ENCODE data around the gene RFX8.

RFX8 gene

DNA sequence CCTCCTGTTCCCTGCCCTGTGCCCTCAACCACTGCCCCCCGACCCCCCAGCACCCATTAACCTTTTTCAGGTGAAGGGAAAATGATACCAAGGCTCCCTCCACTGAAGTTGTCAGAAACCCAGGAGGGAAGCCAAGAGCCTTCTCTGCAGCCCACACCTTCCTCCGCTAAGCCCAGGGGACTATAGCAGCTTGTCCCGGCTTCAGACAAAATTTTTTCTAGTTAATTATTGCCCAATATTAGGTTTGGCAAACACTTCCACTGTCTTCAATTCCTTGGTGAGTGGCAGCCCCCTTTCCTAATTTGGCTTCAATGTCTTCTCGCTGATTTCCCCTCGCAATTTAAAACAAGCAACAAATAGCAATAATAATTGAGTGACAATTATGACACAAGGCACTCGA lies 23.9 kb downstream of the RFX8 start:
- Histone ChIP-seq H3K4me3 (ENCODE audit: low read length) (no peak overlapping the region), H3K4me1 (ENCODE audit: control insufficient read depth, low read length) (no peaks in the 10 kb centered on the region), H3K36me3 (ENCODE audit: control insufficient read depth, low read length) (no peaks in the 10 kb centered on the region), H3K4me2 (ENCODE audit: low read length) (no peak overlapping the region), H3K27me3 (ENCODE audit: control insufficient read depth, low read length) (no peaks in the 10 kb centered on the region), H3K27ac (ENCODE audit: low read depth, low read length) (no peak overlapping the region), H3K9me2 (replicated peaks; ENCODE audit: control insufficient read depth, low read length) (no peaks in the 10 kb centered on the region), H3F3A (ENCODE audit: control insufficient read depth, insufficient read depth) (no peaks in the 10 kb centered on the region), H3K79me2 (ENCODE audit: control insufficient read depth, low read length) (no peaks in the 10 kb centered on the region), H4K20me1 (ENCODE audit: control insufficient read depth, insufficient read depth, low read depth, low read length) (no peaks in the 10 kb centered on the region), H3K9me3 (ENCODE audit: control insufficient read depth, insufficient read depth, low read length) (no peaks in the 10 kb centered on the region)
- TF ChIP-seq, protein P1, sequence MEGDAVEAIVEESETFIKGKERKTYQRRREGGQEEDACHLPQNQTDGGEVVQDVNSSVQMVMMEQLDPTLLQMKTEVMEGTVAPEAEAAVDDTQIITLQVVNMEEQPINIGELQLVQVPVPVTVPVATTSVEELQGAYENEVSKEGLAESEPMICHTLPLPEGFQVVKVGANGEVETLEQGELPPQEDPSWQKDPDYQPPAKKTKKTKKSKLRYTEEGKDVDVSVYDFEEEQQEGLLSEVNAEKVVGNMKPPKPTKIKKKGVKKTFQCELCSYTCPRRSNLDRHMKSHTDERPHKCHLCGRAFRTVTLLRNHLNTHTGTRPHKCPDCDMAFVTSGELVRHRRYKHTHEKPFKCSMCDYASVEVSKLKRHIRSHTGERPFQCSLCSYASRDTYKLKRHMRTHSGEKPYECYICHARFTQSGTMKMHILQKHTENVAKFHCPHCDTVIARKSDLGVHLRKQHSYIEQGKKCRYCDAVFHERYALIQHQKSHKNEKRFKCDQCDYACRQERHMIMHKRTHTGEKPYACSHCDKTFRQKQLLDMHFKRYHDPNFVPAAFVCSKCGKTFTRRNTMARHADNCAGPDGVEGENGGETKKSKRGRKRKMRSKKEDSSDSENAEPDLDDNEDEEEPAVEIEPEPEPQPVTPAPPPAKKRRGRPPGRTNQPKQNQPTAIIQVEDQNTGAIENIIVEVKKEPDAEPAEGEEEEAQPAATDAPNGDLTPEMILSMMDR (IDR thresholded peaks at IDR 0.05; ENCODE audit: low read depth, low read length, poor library complexity, severe bottlenecking), result no peak
- TF ChIP-seq EZH2phosphoT487 (IDR thresholded peaks at IDR 0.05; ENCODE audit: borderline replicate concordance, low read length), result no peak

DNA sequence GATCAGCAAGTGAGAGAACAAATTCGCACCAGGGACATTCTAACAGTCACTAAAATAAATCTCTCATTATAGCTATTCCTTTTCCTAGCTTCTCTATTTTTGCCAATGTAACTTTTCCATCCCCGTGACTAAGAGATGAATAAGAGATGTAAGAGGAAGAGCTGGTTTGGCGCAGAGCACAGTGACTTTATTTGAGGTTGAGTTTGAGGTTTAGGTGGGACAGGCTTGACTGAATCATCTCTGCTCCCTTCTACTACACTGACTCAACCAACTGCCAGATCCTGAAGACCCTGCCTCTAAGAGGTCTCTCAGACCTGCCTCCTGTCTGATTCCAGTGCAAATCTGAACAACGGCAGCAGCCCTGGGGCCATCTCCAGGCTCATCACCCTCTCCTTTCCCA lies 28.0 kb downstream of the RFX8 start:
- Histone ChIP-seq H3K36me3 (ENCODE audit: control insufficient read depth, low read length) (no peaks in the 10 kb centered on the region), H3K79me2 (ENCODE audit: control insufficient read depth, low read length) (no peaks in the 10 kb centered on the region), H3F3A (ENCODE audit: control insufficient read depth, insufficient read depth) (no peaks in the 10 kb centered on the region), H4K20me1 (ENCODE audit: control insufficient read depth, insufficient read depth, low read depth, low read length) (no peaks in the 10 kb centered on the region), H3K4me3 (ENCODE audit: low read length) (no peak overlapping the region), H3K4me2 (ENCODE audit: low read length) (no peak overlapping the region), H3K27ac (ENCODE audit: low read depth, low read length) (no peak overlapping the region), H3K4me1 (ENCODE audit: control insufficient read depth, low read length) (no peaks in the 10 kb centered on the region), H3K9me2 (replicated peaks; ENCODE audit: control insufficient read depth, low read length) (no peaks in the 10 kb centered on the region), H3K9me3 (ENCODE audit: control insufficient read depth, insufficient read depth, low read length) (no peaks in the 10 kb centered on the region), H3K27me3 (ENCODE audit: control insufficient read depth, low read length) (no peaks in the 10 kb centered on the region)
- TF ChIP-seq, protein P1 (IDR thresholded peaks at IDR 0.05; ENCODE audit: low read depth, low read length, poor library complexity, severe bottlenecking), result no peak
- no peak for TF ChIP-seq EZH2phosphoT487 (IDR thresholded peaks at IDR 0.05; ENCODE audit: borderline replicate concordance, low read length)

DNA sequence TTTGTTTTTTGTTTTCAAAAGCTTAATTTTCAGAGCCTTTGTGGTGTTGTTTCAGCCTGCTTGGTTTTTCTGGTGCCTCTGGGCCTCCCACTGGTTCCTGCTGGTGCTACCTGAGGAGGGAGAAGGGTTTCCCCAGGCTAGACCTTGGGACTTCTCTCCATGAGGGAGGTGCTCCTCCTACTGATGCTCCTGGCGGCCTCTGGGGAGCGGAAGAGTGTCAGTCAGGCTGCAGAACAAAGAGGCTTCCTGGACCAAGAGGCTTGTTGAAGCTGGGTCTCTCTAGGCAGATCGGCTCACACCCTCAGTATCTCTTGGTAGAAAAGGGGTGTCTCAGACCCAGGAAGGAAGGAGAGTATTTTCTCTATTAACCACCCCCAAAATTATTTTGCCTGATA lies 32.2 kb downstream of the RFX8 start:
- no peaks in the 10 kb centered on the region for H4K20me1 ChIP-seq (ENCODE audit: control insufficient read depth, insufficient read depth, low read depth, low read length)
- no peak overlapping the region for H3K27ac ChIP-seq (ENCODE audit: low read depth, low read length)
- no peaks in the 10 kb centered on the region for H3K27me3 ChIP-seq (ENCODE audit: control insufficient read depth, low read length)
- no peak for TF ChIP-seq EZH2phosphoT487 (IDR thresholded peaks at IDR 0.05; ENCODE audit: borderline replicate concordance, low read length)
- TF ChIP-seq, protein P1 (IDR thresholded peaks at IDR 0.05; ENCODE audit: low read depth, low read length, poor library complexity, severe bottlenecking), result no peak
- no peaks in the 10 kb centered on the region for H3K4me1 ChIP-seq (ENCODE audit: control insufficient read depth, low read length)
- H3K9me2 ChIP-seq (replicated peaks; ENCODE audit: control insufficient read depth, low read length), result no peaks in the 10 kb centered on the region
- H3K4me2 ChIP-seq (ENCODE audit: low read length), result no peak overlapping the region
- H3K9me3 ChIP-seq (ENCODE audit: control insufficient read depth, insufficient read depth, low read length), result no peaks in the 10 kb centered on the region
- no peaks in the 10 kb centered on the region for H3K79me2 ChIP-seq (ENCODE audit: control insufficient read depth, low read length)
- H3K36me3 ChIP-seq (ENCODE audit: control insufficient read depth, low read length), result no peaks in the 10 kb centered on the region
- H3K4me3 ChIP-seq (ENCODE audit: low read length), result no peak overlapping the region
- no peaks in the 10 kb centered on the region for H3F3A ChIP-seq (ENCODE audit: control insufficient read depth, insufficient read depth)

Measured in DOHH2 (cell line).